Measurements from ENCODE around the gene LDB2.
"Not testable (repeated sequence)": the region's sequence is repeated elsewhere in the genome, so short reads cannot be mapped to it uniquely, and the experiment has no call there.

LDB2 gene

DNA sequence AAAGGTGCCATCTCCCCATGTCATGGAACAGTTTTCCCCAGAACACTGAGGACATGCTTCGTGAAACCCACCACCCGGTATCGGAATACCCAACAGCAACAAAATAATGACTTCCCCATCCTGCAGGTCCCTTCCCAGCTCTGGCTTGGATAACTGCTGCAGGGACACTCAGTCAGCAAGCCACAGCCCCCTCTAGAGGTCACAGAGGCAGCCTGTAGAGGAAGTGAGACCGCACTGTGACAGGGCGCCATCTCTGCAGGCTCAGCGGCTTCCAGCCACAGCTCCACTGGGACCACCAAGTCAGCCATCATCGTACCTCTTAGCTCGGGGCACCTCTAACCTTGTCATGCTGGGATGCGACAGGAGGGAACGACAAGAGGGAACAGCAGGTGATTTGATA, 315.9 kb downstream of the LDB2 start:
- no peak for DNase-seq

DNA sequence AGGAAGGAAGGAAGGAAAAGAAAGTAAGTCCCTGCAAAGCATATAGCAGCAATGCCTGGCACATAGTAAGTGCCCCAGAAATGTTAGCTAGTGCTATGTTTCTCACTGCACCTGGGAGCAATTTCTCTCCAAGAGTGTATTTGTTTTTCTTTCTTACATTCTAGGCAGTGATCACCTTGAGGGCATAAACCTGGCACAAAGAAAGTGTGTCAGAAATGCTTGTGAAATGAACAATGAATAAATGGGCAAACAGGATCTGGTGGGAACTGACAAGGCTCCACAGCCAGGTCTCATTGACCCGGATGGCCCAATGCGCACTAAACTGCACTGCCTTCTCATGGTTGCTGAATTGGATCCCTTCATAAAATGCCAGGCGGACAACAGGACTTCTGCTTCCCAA, 316.4 kb downstream of the LDB2 start:
- DNase-seq, result no peak

- DNase-seq, result no peak
Observed at GRCh38 chr4:16581117-16581516, 317.3 kb downstream of the LDB2 start.

DNA sequence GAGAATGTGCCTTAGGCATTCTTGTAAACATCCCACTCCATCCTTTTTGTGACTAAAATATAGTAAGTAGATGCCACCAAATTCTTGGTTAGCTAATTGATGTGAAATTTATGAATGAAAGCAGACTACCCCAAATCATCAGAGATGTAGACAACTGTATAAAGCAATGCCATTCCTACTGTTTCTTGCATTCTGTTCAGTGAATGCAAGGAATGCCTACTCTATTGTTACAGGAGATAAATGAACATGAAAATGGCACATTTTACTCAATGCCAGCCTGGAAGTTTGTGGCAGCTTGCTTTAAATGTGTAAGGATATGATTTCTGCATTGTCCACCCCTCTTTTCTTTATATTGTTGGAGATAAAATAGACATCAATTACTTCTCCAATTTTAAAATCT, 317.9 kb downstream of the LDB2 start:
- no peak for DNase-seq

DNA sequence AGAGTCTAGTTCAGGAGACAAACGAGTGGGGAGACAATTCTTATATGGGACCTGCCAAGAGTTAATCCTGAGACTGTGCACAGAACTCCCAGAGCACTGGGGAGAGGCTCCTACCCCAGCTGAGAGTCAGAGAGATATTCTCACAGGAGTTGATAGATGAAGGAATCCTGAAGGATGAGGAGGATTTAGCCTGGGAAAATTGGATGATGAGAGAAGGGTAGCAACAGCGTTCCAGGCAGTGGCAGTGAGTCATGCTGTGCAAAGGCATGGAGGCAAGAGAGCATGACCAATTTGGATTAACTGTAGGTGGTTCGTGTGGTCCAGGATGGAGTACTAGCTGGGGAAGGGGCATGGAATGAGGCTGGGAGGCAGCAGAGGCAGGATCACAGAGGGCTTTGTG, 318.6 kb downstream of the LDB2 start:
- DNase-seq, result no peak

DNA sequence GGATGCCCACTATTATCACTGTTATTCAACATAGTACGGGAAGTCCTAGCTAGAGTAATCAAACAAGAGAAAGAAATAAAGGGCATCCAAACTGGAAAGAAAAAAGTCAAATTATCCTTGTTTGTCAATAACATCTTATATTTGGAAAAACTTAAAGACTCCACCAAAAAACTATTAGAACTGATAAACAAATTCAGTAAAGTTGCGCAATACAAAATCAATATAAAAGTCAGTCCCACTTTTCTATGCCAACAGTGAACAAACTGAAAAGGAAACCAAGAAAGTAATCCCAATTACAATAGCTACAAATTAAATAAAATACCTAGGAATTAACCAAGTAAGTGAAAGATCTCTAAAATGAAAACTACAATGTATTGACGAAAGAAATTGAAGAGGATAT, 321.3 kb downstream of the LDB2 start:
- no peak for DNase-seq

- no peak for DNase-seq
Observed at GRCh38 chr4:16574981-16575380, 323.5 kb downstream of the LDB2 start.

GRCh38 chr4:16573739-16574138, 324.7 kb downstream of the LDB2 start:
- DNase-seq, result no peak

DNA sequence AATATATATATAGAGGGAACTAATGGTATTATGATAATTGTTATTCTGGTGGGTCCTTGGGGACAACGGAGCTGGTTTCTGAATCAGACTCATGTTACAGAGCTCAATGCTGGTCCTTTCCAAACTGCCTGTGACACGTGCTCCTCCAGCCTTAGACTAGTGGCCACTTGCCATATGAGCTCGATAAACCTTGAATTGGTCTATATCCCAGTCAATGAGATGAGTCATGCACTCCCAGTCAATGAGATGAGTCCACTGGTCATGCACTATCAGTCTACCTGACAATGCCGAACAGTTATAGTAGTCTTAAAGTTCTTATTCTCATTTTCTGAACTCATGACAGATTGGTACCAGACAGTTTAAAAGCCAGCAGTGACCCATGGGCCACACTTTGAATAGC, 325.2 kb downstream of the LDB2 start:
- no peak for DNase-seq

GRCh38 chr4:16572631-16573030, 325.8 kb downstream of the LDB2 start:
- DNase-seq, result no peak

- no peak for DNase-seq
Observed at GRCh38 chr4:16572161-16572560, 326.3 kb downstream of the LDB2 start.

DNA sequence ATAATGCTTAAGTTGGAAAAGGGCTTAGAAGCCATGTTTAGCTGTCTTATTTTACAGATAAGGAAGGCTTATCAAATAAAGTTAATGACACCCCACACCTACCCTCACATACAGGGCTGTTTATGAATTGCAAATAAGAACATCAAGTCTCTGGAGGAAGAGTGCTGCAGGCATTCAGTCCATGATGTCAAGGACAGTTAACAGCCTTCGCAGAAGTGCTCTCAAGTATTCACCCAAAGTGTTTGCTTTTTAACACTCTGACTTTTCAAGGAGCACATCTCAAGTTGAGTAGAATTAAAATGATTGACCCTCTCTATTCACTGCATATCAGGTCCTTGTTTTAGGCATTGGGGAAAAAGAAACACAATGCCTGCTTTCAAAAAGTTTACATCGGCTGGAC, 328.7 kb downstream of the LDB2 start:
- no peak for DNase-seq

DNA sequence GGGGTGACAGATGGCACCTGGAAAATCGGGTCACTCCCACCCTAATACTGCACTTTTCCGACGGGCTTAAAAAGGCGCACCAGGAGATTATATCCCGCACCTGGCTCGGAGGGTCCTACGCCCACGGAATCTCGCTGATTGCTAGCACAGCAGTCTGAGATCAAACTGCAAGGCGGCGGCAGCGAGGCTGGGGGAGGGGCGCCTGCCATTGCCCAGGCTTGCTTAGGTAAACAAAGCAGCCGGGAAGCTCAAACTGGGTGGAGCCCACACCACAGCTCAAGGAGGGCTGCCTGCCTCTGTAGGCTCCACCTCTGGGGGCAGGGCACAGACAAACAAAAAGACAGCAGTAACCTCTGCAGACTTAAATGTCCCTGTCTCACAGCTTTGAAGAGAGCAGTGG, 341.1 kb downstream of the LDB2 start:
- not testable (repeated sequence) for DNase-seq

- no peak for DNase-seq
Observed at GRCh38 chr4:16555156-16555555, 343.3 kb downstream of the LDB2 start.

DNA sequence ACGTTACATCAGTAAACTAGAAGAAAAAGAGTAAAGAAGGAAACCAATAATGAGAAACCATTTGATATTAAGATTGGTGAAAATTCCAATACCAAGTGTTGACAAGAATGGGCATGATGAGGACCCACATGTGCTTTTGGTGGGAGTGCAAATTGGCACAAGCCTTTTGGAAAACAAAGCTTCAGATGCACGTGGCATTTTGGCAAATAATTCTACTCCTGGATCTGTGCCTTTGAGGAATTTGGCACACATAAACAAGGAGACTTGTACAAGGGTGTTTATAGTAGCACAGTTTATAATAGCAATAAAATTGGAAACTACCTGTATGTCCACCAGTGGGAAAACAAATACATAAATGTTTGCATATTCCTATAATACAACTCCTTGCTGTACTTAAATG, 347.9 kb downstream of the LDB2 start:
- DNase-seq, result no peak

DNA sequence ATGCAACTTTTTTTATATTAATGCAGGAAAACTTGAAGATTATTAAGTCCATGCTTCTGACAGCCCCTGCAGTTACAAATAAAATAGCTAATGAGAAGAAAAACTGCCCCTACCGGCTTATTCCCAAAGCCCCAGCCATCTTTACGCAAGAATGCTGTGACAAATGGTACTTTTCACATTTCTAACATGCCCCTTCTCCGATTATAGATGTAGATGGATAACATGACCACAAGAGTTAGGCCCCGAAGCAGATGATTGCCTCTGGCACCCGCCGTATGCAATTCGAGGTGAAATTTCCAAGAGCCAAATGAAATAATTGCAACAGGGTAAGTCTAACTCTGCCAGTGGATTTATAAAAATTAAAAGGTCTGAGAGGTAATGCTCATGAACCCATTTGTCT, 352.8 kb downstream of the LDB2 start:
- no peak for DNase-seq

GRCh38 chr4:16544869-16545268, 353.6 kb downstream of the LDB2 start:
- DNase-seq, result no peak

- no peak for DNase-seq
Observed at GRCh38 chr4:16544251-16544721, 354.2 kb downstream of the LDB2 start.

GRCh38 chr4:16537926-16538325, 360.5 kb downstream of the LDB2 start:
- DNase-seq, result no peak

GRCh38 chr4:16532240-16532970, 366.0 kb downstream of the LDB2 start:
- DNase-seq, result no peak

- DNase-seq, result no peak
Observed at GRCh38 chr4:16530688-16531635, 367.5 kb downstream of the LDB2 start.

- DNase-seq, result no peak
Observed at GRCh38 chr4:16524911-16525554, 373.4 kb downstream of the LDB2 start.

- DNase-seq, result no peak
Observed at GRCh38 chr4:16524406-16524805, 374.0 kb downstream of the LDB2 start.

- not testable (repeated sequence) for DNase-seq
Observed at GRCh38 chr4:16523526-16523925, 374.9 kb downstream of the LDB2 start.

All from bone marrow (tissue), 2 donors.